OCI-LY3 (cell line): Measurements from ENCODE around the gene PPIP5K1.

ENCODE experiments used
- H2AFZ ChIP-seq: fragments of 200-600, 300-600 bp; shearing (Covaris generic); 2 replicates; pipeline ENCODE4 v1.6.0; 2014; ENCODE audit warnings: antibody characterized with exemption, low read depth, low read length
- H3K27ac ChIP-seq: fragments of 200-600, 300-600 bp; sonication (generic); 2 replicates; pipeline ENCODE4 v1.5.1; 2014; ENCODE audit warnings: mild to moderate bottlenecking, low read length, moderate library complexity, mixed read lengths
- H3K27me3 ChIP-seq: fragments of 200-600, 300-600 bp; sonication (generic); 2 replicates; pipeline ENCODE4 v1.6.1; 2014; ENCODE audit warnings: low read depth, low read length, mixed read lengths
- H3K36me3 ChIP-seq: fragments of 200-600, 300-600 bp; sonication (generic); replicated peaks from 2 replicates; pipeline ENCODE3; 2014; ENCODE audit warnings: low read depth, low read length, mixed read lengths
- H3K4me1 ChIP-seq: fragments of 300-600, 200-600 bp; sonication (generic); 2 replicates; pipeline ENCODE4 v1.6.1; 2014; ENCODE audit warnings: low read length, mixed read lengths
- H3K4me2 ChIP-seq: fragments of 200-600, 300-600 bp; sonication (generic); 2 replicates; pipeline ENCODE4 v1.6.1; 2014; ENCODE audit warnings: low read length, mixed read lengths
- H3K4me3 ChIP-seq: fragments of 300-600, 200-600 bp; sonication (generic); 2 replicates; pipeline ENCODE4 v1.5.1; 2014; ENCODE audit warnings: antibody characterized with exemption, mild to moderate bottlenecking, low read length, moderate library complexity
- H3K79me2 ChIP-seq: fragments of 300-600, 200-600 bp; shearing (Covaris generic); 2 replicates; pipeline ENCODE4 v1.6.1; 2014; ENCODE audit warnings: mild to moderate bottlenecking, low read length, mixed read lengths
- H3K9ac ChIP-seq: fragments of 300-600, 200-600 bp; shearing (Covaris generic); 2 replicates; pipeline ENCODE4 v1.6.0; 2014; ENCODE audit warnings: mild to moderate bottlenecking, low read length, moderate library complexity
- H3K9me3 ChIP-seq: fragments of 200-600, 300-600 bp; shearing (Covaris generic); 2 replicates; pipeline ENCODE4 v1.6.1; 2014; ENCODE audit warnings: low read length, mixed read lengths; ENCODE audit not compliant: insufficient read depth
- H4K20me1 ChIP-seq: fragments of 200-600, 300-600 bp; sonication (generic); 2 replicates; pipeline ENCODE4 v1.6.1; 2016; ENCODE audit warnings: low read length, mixed read lengths; ENCODE audit not compliant: insufficient read depth
- EZH2phosphoT487 ChIP-seq: fragments of 200-600 bp; shearing (Covaris generic); IDR thresholded peaks from 2 replicates; pipeline ENCODE4 v1.6.1; 2018; ENCODE audit warnings: antibody characterized with exemption, mixed run types, low read depth
- TF ChIP-seq, protein P1 (sequence below): fragments of 200-600, 300-600 bp; sonication (generic); IDR thresholded peaks from 2 replicates; pipeline ENCODE4 v1.5.1; 2014; ENCODE audit warnings: antibody characterized with exemption, low read length, low read depth

Gene PPIP5K1

DNA sequence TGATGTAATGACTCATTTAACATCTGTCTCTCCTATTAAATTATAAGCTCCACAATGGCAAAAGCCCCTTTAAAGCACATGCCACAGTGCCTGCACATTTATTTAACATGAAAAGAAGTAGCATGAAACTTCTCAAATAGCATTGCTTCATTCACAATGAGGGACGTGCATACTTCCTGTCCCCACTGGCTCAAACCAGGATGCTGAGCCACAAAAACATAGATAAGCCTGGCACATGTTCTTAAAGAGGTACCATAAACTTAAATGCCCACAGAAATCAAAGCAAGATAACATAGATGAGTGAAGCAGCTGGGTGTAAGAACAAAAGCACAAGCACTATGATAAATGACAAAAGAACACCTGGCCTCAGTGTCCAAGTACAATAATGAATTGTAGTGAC lies 100.8 kb downstream of the PPIP5K1 start:
- H3K36me3 ChIP-seq: peaks cover 28% of the 10 kb centered on the region
- no peaks in the 10 kb centered on the region for H3K9me3 ChIP-seq
- H2AFZ ChIP-seq: no peak overlapping the region
- no peak for TF ChIP-seq EZH2phosphoT487
- TF ChIP-seq, protein P1, sequence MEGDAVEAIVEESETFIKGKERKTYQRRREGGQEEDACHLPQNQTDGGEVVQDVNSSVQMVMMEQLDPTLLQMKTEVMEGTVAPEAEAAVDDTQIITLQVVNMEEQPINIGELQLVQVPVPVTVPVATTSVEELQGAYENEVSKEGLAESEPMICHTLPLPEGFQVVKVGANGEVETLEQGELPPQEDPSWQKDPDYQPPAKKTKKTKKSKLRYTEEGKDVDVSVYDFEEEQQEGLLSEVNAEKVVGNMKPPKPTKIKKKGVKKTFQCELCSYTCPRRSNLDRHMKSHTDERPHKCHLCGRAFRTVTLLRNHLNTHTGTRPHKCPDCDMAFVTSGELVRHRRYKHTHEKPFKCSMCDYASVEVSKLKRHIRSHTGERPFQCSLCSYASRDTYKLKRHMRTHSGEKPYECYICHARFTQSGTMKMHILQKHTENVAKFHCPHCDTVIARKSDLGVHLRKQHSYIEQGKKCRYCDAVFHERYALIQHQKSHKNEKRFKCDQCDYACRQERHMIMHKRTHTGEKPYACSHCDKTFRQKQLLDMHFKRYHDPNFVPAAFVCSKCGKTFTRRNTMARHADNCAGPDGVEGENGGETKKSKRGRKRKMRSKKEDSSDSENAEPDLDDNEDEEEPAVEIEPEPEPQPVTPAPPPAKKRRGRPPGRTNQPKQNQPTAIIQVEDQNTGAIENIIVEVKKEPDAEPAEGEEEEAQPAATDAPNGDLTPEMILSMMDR: no peak
- H3K4me2 ChIP-seq: no peak overlapping the region
- peaks cover 15% of the 10 kb centered on the region for H3K4me1 ChIP-seq
- no peak overlapping the region for H3K9ac ChIP-seq
- no peaks in the 10 kb centered on the region for H4K20me1 ChIP-seq
- no peak overlapping the region for H3K4me3 ChIP-seq
- H3K27ac ChIP-seq: no peak overlapping the region
- no peaks in the 10 kb centered on the region for H3K27me3 ChIP-seq
- peaks cover 9% of the 10 kb centered on the region for H3K79me2 ChIP-seq

DNA sequence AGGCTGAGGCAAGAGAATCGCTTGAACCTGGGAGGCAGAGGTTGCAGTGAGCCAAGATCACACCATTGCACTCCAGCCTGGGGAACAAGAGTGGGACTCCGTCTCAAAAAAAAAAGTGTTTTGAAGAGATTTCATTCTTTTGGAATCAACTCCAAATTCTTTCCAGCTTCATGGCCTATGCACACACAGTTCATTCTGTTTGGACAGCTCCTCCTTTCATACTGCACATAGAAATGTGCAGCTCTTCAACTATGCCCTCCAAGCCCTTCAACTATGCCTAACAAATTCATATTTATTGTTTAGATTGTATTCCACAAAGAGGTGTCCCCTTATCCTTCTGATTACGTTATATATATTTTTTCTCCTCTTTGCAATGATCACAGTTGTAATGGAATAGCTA lies 101.2 kb downstream of the PPIP5K1 start:
- Histone ChIP-seq H2AFZ (no peak overlapping the region), H3K4me1 (peaks cover 11% of the 10 kb centered on the region), H3K4me2 (no peak overlapping the region), H3K4me3 (no peak overlapping the region), H3K27me3 (no peaks in the 10 kb centered on the region), H3K9me3 (no peaks in the 10 kb centered on the region), H4K20me1 (no peaks in the 10 kb centered on the region), H3K79me2 (peaks cover 9% of the 10 kb centered on the region), H3K27ac (no peak overlapping the region), H3K36me3 (peaks cover 28% of the 10 kb centered on the region), H3K9ac (no peak overlapping the region)
- TF ChIP-seq, protein P1: no peak
- no peak for TF ChIP-seq EZH2phosphoT487

DNA sequence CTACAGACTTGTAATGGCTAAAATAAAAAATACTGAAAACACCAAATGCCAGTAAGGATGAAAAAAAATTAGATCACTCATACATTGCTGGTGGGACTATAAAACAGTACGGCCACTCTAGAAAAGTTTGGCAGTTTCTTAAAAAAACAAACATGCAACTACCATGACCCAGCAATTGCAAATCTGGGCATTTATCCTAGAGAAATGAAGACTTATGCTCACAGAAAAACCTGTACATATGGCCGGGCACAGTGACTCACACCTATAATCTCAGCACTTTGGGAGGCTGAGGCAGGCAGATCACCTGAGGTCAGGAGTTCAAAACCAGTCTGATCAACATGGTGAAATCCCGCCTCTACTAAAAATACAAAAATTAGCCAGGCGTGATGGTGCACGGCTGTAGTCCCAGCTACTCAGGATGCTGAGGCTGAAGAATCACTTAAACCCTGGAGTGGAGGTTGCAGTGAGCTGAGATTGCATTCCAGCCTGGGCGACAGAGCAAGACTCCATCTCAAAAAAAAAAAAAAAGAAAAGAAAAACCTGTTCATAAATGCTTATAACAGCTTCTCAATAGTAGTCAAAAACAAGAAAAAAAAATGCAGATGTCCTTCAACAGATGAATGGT lies 102.6 kb downstream of the PPIP5K1 start:
- H3K4me1 ChIP-seq: peaks cover 5% of the 10 kb centered on the region
- no peak overlapping the region for H3K4me3 ChIP-seq
- no peak overlapping the region for H3K4me2 ChIP-seq
- no peak overlapping the region for H3K27ac ChIP-seq
- no peak for TF ChIP-seq EZH2phosphoT487
- TF ChIP-seq, protein P1: no peak
- H3K9me3 ChIP-seq: no peaks in the 10 kb centered on the region
- H2AFZ ChIP-seq: no peak overlapping the region
- no peaks in the 10 kb centered on the region for H3K27me3 ChIP-seq
- H3K36me3 ChIP-seq: peaks cover 28% of the 10 kb centered on the region
- no peaks in the 10 kb centered on the region for H4K20me1 ChIP-seq
- H3K79me2 ChIP-seq: peaks cover 6% of the 10 kb centered on the region
- no peak overlapping the region for H3K9ac ChIP-seq

DNA sequence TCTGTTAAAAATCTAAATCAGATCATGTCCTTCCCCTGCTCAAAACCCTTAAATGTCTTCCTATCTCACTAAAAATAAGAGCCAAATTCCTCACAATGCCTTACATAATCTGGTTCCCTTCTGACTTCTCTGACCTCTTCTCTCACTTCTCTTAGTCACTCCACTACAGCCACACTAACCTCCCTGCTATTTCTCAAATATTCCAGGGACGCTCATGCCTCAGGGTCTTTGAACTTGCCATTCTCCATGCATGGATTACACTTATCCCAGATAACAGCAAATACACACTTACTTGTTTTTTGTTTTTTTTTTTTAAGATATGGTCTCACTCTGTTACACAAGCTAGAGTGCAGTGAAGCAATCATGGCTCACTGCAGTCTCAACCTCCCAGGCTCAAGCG lies 105.6 kb downstream of the PPIP5K1 start:
- Histone ChIP-seq H3K4me1 (no peaks in the 10 kb centered on the region), H3K4me2 (no peak overlapping the region), H3K79me2 (no peaks in the 10 kb centered on the region), H3K27ac (no peak overlapping the region), H3K36me3 (peaks cover 28% of the 10 kb centered on the region), H3K27me3 (no peaks in the 10 kb centered on the region), H3K9me3 (no peaks in the 10 kb centered on the region), H3K4me3 (no peak overlapping the region), H4K20me1 (no peaks in the 10 kb centered on the region), H2AFZ (no peak overlapping the region), H3K9ac (no peak overlapping the region)
- TF ChIP-seq, protein P1: no peak
- no peak for TF ChIP-seq EZH2phosphoT487
